Lower leg skin (tissue), 3 donors: ENCODE results near the gene LCE1E.

Experiments
- POLR2A ChIP-seq, 2 donors: fragments of 450-650 bp; IDR thresholded peaks; one replicate each; pipeline ENCODE4 v1.6.1; 2016 to 2017; ENCODE audit warnings: antibody characterized with exemption in 2 of 2, mild to moderate bottlenecking in 1 of 2, moderate library complexity in 1 of 2
- TF ChIP-seq, protein P1 (sequence below), 3 donors: fragments of 450-650 bp; IDR thresholded peaks; one replicate each; pipeline ENCODE4 v1.5.1; 2016; ENCODE audit warnings: antibody characterized with exemption in 3 of 3, mild to moderate bottlenecking in 3 of 3, moderate library complexity in 2 of 3

DNA sequence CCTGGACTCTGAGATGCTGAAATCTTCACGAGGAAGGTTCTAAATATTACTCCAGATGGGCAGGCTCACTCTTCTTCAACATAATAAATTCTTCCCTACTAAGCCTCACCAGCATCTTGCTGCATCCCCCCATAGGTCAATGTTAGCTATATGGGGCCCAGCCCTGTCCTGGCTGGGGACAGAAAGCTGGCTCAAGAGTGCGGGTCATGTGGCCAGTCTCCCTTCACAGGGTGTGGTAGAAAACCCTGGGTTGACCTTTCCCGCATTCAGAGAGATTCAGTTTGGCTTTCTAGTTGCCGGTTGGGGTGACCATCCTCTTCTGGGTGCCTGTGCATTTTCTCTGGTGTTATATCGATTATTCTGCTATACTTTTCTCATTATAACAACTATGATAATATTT is 48.1 kb upstream of the LCE1E start:
- TF ChIP-seq, protein P1, sequence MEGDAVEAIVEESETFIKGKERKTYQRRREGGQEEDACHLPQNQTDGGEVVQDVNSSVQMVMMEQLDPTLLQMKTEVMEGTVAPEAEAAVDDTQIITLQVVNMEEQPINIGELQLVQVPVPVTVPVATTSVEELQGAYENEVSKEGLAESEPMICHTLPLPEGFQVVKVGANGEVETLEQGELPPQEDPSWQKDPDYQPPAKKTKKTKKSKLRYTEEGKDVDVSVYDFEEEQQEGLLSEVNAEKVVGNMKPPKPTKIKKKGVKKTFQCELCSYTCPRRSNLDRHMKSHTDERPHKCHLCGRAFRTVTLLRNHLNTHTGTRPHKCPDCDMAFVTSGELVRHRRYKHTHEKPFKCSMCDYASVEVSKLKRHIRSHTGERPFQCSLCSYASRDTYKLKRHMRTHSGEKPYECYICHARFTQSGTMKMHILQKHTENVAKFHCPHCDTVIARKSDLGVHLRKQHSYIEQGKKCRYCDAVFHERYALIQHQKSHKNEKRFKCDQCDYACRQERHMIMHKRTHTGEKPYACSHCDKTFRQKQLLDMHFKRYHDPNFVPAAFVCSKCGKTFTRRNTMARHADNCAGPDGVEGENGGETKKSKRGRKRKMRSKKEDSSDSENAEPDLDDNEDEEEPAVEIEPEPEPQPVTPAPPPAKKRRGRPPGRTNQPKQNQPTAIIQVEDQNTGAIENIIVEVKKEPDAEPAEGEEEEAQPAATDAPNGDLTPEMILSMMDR (IDR thresholded peaks at IDR 0.05), result no peak
- TF ChIP-seq POLR2A (IDR thresholded peaks at IDR 0.05), result no peak
